ENCODE data around the gene PNCK.

- TF ChIP-seq PKNOX1 (IDR thresholded peaks at IDR 0.05) = no peak
- no peak for TF ChIP-seq HDGF (IDR thresholded peaks at IDR 0.05; ENCODE audit: borderline replicate concordance)
- no peak for TF ChIP-seq FOXM1 (IDR thresholded peaks at IDR 0.05; ENCODE audit: borderline replicate concordance)
- TF ChIP-seq FOXA1 (IDR thresholded peaks at IDR 0.05) = no peak
- TF ChIP-seq SP1 (IDR thresholded peaks at IDR 0.05) = no peak
Measured at GRCh38 chrX:153704021-153704526, 30.5 kb upstream of the PNCK start.
